GM23248 (cell line): ENCODE data around the gene SRSF6. TPM values are rescaled to one million over a fixed set of nuclear protein-coding genes. Genes with fewer than 3 reads are reported as not detected.
"Not testable (repeated sequence)": the region's sequence is repeated elsewhere in the genome, so short reads cannot be mapped to it uniquely, and the experiment has no call there.

Source experiments
- DNase-seq: peaks from one replicate; pipeline ENCODE4 v3.0.0-alpha.2; 2015
- H2AFZ ChIP-seq: fragments of 200-600 bp; sonication (generic); 2 replicates; pipeline ENCODE4 v1.6.1; 2016; ENCODE audit warnings: antibody characterized with exemption
- H3F3A ChIP-seq: fragments of 200-600 bp; sonication (generic); 2 replicates; pipeline ENCODE4 v1.6.1; 2016; ENCODE audit warnings: mild to moderate bottlenecking, antibody characterized with exemption, mixed run types; ENCODE audit not compliant: insufficient read depth
- H3K27ac ChIP-seq: fragments of 200-600 bp; sonication (generic); 2 replicates; pipeline ENCODE4 v1.5.1; 2016; ENCODE audit warnings: mild to moderate bottlenecking
- H3K27me3 ChIP-seq: fragments of 200-600 bp; sonication (generic); replicated peaks from 2 replicates; pipeline ENCODE4 v1.6.1; 2016; ENCODE audit warnings: mild to moderate bottlenecking; ENCODE audit not compliant: insufficient read depth
- H3K36me3 ChIP-seq: fragments of 200-600 bp; sonication (generic); 2 replicates; pipeline ENCODE4 v1.6.1; 2016; ENCODE audit warnings: low read depth, mild to moderate bottlenecking
- H3K4me1 ChIP-seq: fragments of 200-600 bp; sonication (generic); 2 replicates; pipeline ENCODE4 v1.6.1; 2016; ENCODE audit warnings: mild to moderate bottlenecking; ENCODE audit not compliant: insufficient read depth
- H3K4me2 ChIP-seq: fragments of 200-600 bp; sonication (generic); one replicate; pipeline ENCODE4 v1.6.1; 2016; ENCODE audit warnings: mild to moderate bottlenecking; ENCODE audit not compliant: unreplicated experiment
- H3K4me3 ChIP-seq: fragments of 200-600 bp; sonication (generic); 2 replicates; pipeline ENCODE4 v1.5.1; 2016; ENCODE audit warnings: mild to moderate bottlenecking
- H3K79me2 ChIP-seq: fragments of 200-600 bp; sonication (generic); 2 replicates; pipeline ENCODE4 v1.6.1; 2016; ENCODE audit warnings: mild to moderate bottlenecking; ENCODE audit not compliant: insufficient read depth
- H3K9ac ChIP-seq: fragments of 200-600 bp; sonication (generic); 2 replicates; pipeline ENCODE4 v1.6.1; 2016; ENCODE audit warnings: mild to moderate bottlenecking
- H3K9me2 ChIP-seq: fragments of 200-600 bp; sonication (generic); 2 replicates; pipeline ENCODE4 v1.6.1; 2016; ENCODE audit warnings: mixed run types, mild to moderate bottlenecking, moderate library complexity; ENCODE audit not compliant: insufficient read depth
- H3K9me3 ChIP-seq: fragments of 200-600 bp; sonication (generic); one replicate; pipeline ENCODE4 v1.6.1; 2017; ENCODE audit warnings: low read depth
- H4K20me1 ChIP-seq: fragments of 200-600 bp; sonication (generic); 2 replicates; pipeline ENCODE4 v1.6.0; 2016; ENCODE audit not compliant: insufficient read depth
- EZH2 ChIP-seq: fragments of 200-600 bp; sonication (generic); IDR thresholded peaks from 2 replicates; pipeline ENCODE4 v1.6.1; 2018; ENCODE audit warnings: antibody characterized with exemption, mild to moderate bottlenecking; ENCODE audit not compliant: insufficient read depth, poor library complexity, severe bottlenecking
- EZH2phosphoT487 ChIP-seq: fragments of 200-600 bp; sonication (generic); IDR thresholded peaks from 2 replicates; pipeline ENCODE4 v1.6.1; 2018; ENCODE audit warnings: antibody characterized with exemption, moderate library complexity, mild to moderate bottlenecking, low read depth; ENCODE audit not compliant: insufficient read depth
- WGBS, 2 experiments: methylation state at CpG; one replicate each; pipeline ENCODE4 v1.1.6; 2015 to 2017; ENCODE audit warnings: low lambda C conversion rate in 2 of 2, low coverage in 1 of 2; ENCODE audit errors: missing lambda C conversion rate in 2 of 2; 5-methylcytosine and 5-hydroxymethylcytosine counted together
- in situ Hi-C: fragments of 300-500 bp; cut with MboI; formaldehyde crosslinking; loops from 2 replicates; pipeline ENCODE4 v1.15.0; 2020
- polyA plus RNA-seq: library from polyadenylated mRNA; unstranded; fragments of >200 nt; fragmentation: Nextera tagmentation; extraction: Ambion mirVana; gene quantifications from 2 replicates; pipeline ENCODE4 v1.2.1, GENCODE V29; 2016
- total RNA-seq: library from RNA; depleted of rRNA; stranded (reverse); fragments of >200 nt; shearing (Covaris generic); gene quantifications from 2 replicates; pipeline ENCODE4 v1.2.3, GENCODE V29; 2014

SRSF6 gene
- total and polyA plus RNA-seq, 2 experiments from 2014 or later = 44.0 to 94.7 TPM

DNA sequence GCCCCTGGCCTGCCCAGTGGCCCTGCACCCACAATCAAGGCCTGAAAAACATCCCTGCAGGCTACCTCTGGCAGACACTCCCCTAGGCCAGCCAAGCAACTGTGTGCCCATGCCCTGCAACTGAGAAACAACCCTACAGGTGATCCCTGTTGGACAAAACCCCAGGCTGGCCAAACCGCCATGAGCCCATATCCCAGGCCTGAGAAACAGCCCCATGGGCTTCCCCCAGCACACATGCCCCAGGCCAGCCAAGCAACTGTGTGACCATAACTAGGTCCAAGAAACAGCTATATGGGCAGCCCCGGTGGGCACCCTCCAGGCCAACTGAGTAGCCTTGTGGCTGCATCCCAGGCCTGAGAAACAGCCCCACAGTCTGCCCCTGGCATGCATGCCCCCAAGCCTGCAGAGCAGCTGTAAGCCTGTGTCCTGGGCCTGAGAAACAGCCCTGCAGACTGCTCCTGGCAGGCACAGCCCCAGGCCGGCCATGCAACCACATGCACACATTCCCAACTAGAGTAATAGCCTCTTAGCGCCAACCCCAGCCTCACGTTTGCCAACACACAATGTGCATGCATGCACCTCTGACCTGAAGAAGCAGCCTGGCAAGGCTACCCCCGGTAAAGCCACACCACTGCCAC, 41.0 kb upstream of the SRSF6 start:
- Histone ChIP-seq H3K4me1 (no peaks in the 10 kb centered on the region), H3K79me2 (no peaks in the 10 kb centered on the region), H3K9me3 (no peaks in the 10 kb centered on the region), H3K4me2 (no peak overlapping the region), H3K9me2 (no peaks in the 10 kb centered on the region), H3K4me3 (no peak overlapping the region), H3F3A (no peaks in the 10 kb centered on the region), H3K27me3 (no peaks in the 10 kb centered on the region), H3K9ac (no peak overlapping the region), H3K36me3 (no peaks in the 10 kb centered on the region), H4K20me1 (no peaks in the 10 kb centered on the region), H2AFZ (no peak overlapping the region), H3K27ac (no peak overlapping the region)
- in situ Hi-C loops = loop anchor here (25.0 kb wide), 2 partner anchors 679 to 1679 kb away; no protein-coding TSS in a partner anchor
- 43 to 53% methylated on average over 5 to 6 of the region's 6 CpGs for WGBS, 2 experiments
- TF ChIP-seq EZH2 (no peak), EZH2phosphoT487 (no peak)
- no peak for DNase-seq

DNA sequence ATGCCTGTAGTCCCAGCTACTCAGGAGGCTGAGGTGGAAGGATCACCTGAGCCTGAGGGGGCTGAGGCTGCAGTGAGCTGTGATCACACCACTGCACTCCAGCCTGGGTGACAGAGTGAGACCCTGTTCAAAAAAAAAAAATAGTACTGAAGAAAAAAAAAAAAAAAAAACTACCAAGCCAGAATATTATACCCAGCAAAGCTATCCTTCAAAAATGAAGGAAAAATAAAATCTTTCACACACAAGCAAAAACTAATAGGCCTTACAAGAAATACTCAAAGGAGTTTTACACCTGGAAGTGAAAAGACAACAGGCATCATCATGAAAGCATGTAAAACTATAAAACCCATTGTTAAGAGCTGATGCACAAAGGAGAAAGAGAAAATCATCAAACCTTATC, 37.5 kb upstream of the SRSF6 start:
- TF ChIP-seq EZH2phosphoT487 (no peak), EZH2 (no peak)
- no peaks in the 10 kb centered on the region for H3K4me1 ChIP-seq
- no peak overlapping the region for H3K4me3 ChIP-seq
- H3K27me3 ChIP-seq = 0 out of 2 replicates have a peak, but pooled peaks cover under 1% of the 10 kb centered on the region
- no peaks in the 10 kb centered on the region for H3K9me3 ChIP-seq
- no peaks in the 10 kb centered on the region for H3K79me2 ChIP-seq
- no peak for DNase-seq
- H2AFZ ChIP-seq = no peak overlapping the region
- no peaks in the 10 kb centered on the region for H4K20me1 ChIP-seq
- no peak overlapping the region for H3K4me2 ChIP-seq
- no peaks in the 10 kb centered on the region for H3K36me3 ChIP-seq
- H3K27ac ChIP-seq = no peak overlapping the region
- H3K9me2 ChIP-seq = no peaks in the 10 kb centered on the region
- H3F3A ChIP-seq = no peaks in the 10 kb centered on the region
- H3K9ac ChIP-seq = no peak overlapping the region
- in situ Hi-C loops = loop anchor here (25.0 kb wide), 2 partner anchors 683 to 1683 kb away; no protein-coding TSS in a partner anchor

DNA sequence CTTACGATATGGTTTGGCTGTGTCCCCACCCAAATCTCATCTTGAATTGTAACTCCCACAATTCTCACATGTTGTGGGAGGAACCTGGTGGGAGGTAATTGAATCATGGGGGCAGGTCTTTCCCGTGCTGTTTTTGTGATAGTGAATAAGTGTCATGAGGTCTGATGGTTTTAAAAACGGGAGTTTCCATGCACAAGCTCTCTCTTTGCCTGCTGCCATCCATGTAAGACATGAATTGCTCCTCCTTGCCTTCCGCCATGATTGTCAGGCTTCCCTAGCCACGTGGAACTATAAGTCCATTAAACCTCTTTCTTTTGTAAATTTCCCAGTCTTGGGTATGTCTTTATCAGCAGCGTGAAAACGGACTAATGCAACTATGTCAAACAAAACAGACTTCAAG, 36.8 kb upstream of the SRSF6 start:
- in situ Hi-C loops = loop anchor here (25.0 kb wide), 2 partner anchors 684 to 1684 kb away; no protein-coding TSS in a partner anchor
- WGBS, 2 experiments = 39 to 49% methylated on average over 7 of the region's 7 CpGs
- not testable (repeated sequence) for H3K79me2 ChIP-seq, H3K27ac ChIP-seq, H3K9me2 ChIP-seq, H3K4me2 ChIP-seq, H4K20me1 ChIP-seq, DNase-seq, H3K4me3 ChIP-seq, H3K9ac ChIP-seq, H3F3A ChIP-seq, H3K4me1 ChIP-seq, H2AFZ ChIP-seq, H3K36me3 ChIP-seq, H3K9me3 ChIP-seq, H3K27me3 ChIP-seq

DNA sequence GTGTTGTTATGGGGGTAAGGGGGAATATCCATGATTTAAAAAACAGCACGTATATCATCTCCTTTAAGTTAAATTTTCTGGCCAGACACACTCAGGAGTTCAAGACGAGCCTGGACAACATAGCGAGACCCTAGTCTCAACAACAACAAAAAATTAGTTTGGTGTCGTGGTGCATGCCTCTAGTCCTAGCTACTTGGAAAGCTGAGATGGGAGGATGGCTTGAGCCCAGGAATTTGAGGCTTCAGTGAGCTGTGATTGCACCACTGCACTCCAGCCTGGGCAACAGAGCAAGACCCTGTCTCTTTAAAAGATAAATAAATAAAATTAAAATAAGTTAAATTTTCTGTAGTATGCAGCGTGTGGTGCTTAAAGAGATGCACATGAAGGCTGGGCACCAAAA, 31.5 kb upstream of the SRSF6 start:
- no peak for DNase-seq
- Histone ChIP-seq H3F3A (no peaks in the 10 kb centered on the region), H2AFZ (no peak overlapping the region), H3K36me3 (no peaks in the 10 kb centered on the region), H3K27me3 (peaks cover 4% of the 10 kb centered on the region; the same call in 1 of the 2 replicates), H4K20me1 (no peaks in the 10 kb centered on the region), H3K4me3 (no peak overlapping the region), H3K9me2 (no peaks in the 10 kb centered on the region), H3K79me2 (no peaks in the 10 kb centered on the region), H3K4me2 (no peak overlapping the region), H3K27ac (no peak overlapping the region), H3K9ac (no peak overlapping the region), H3K4me1 (no peaks in the 10 kb centered on the region), H3K9me3 (no peaks in the 10 kb centered on the region)
- 36 to 40% methylated on average over 5 of the region's 5 CpGs for WGBS, 2 experiments
- in situ Hi-C loops = no loop called here
- no peak for TF ChIP-seq EZH2
- no peak for TF ChIP-seq EZH2phosphoT487
